Measurements from ENCODE around the gene PRKN. TPM values are rescaled to one million over a fixed set of nuclear protein-coding genes. Genes with fewer than 3 reads are reported as not detected.

PRKN gene
- total and polyA plus RNA-seq, 9 of the 15 experiments (the other 6 are each of a cell fraction or from before 2014, with no cell fraction given): 0.03 to 0.96 (median 0.15) TPM; not detected in 2

DNA sequence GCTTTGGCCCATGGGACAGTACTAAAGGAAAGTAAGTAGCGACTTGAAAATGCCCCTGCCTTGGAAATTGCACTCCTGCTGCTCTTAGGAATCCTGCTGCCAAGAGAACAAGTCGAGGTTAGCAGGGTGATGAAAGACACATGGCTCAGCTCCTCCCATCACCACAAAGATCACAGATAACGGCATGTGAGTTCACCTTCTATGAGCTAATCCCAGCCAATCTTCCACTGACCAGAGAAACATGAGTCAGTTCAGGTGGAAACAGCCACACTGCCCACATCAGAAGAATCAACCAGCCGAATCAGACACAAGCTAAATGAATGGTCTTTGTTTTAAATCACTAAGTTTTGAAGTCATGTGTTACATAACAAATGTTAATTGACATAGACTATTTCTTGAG lies 106.3 kb downstream of the PRKN start:
- no peaks in the 10 kb centered on the region for H3K79me2 ChIP-seq (ENCODE audit: control insufficient read depth, insufficient read depth, low read length)
- no peaks in the 10 kb centered on the region for H3K36me3 ChIP-seq (ENCODE audit: control insufficient read depth, insufficient read depth, low read length)
- H3K27me3 ChIP-seq (ENCODE audit: control insufficient read depth in 2 of 2, insufficient read depth in 2 of 2, low read length in 2 of 2): no peaks in the 10 kb centered on the region
- no TSS peak for BruUV-seq (replicated peaks)
- H3K27ac ChIP-seq (ENCODE audit: extremely low read depth, low read depth, low read length): no peak overlapping the region
- 2% methylated on average over 4 of the region's 4 CpGs for WGBS (ENCODE audit: insufficient coverage, low coverage, missing lambda C conversion rate)
- no peak overlapping the region for H2AFZ ChIP-seq (ENCODE audit: low read depth, low read length)
- no peaks in the 10 kb centered on the region for H3K4me1 ChIP-seq (replicated peaks in 1 of 2; ENCODE audit: control insufficient read depth in 2 of 2, insufficient read depth in 2 of 2, low read length in 2 of 2)
- intact Hi-C loops (cut with micrococcal nuclease) (no loop called here), in situ Hi-C loops (cut with MboI) (no loop called here)
- no peak overlapping the region for H3K4me2 ChIP-seq (ENCODE audit: insufficient read depth, low read length)
- H3K4me3 ChIP-seq: no peak overlapping the region
- POLR2A ChIA-PET: no interaction called here
- ATAC-seq (no peak), FAIRE-seq (no peak), DNase-seq (ENCODE audit: extremely low read depth in 1 of 4, low spot score in 3 of 4) (no peak)
- no peak overlapping the region for H3K9ac ChIP-seq (ENCODE audit: insufficient read depth in 1 of 2, low read depth in 2 of 2, low read length in 2 of 2)
- TF ChIP-seq, protein P1, sequence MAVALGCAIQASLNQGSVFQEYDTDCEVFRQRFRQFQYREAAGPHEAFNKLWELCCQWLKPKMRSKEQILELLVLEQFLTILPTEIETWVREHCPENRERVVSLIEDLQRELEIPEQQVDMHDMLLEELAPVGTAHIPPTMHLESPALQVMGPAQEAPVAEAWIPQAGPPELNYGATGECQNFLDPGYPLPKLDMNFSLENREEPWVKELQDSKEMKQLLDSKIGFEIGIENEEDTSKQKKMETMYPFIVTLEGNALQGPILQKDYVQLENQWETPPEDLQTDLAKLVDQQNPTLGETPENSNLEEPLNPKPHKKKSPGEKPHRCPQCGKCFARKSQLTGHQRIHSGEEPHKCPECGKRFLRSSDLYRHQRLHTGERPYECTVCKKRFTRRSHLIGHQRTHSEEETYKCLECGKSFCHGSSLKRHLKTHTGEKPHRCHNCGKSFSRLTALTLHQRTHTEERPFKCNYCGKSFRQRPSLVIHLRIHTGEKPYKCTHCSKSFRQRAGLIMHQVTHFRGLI (CRISPR knock-in tag; IDR thresholded peaks at IDR 0.05): no peak
- TF ChIP-seq KAT7 (CRISPR knock-in tag; IDR thresholded peaks at IDR 0.05; ENCODE audit: borderline replicate concordance) (no peak), LCOR (CRISPR knock-in tag; IDR thresholded peaks at IDR 0.05) (no peak), RHOXF2B (CRISPR knock-in tag; conservative IDR thresholded peaks at IDR 0.05) (no peak), MEIS2 (IDR thresholded peaks at IDR 0.05; ENCODE audit: partially characterized antibody) (peak; percentile 28)
- CTCF ChIA-PET (ENCODE audit: low intra/inter-chr PET ratio): no interaction called here
- H3K9me1 ChIP-seq (ENCODE audit: control insufficient read depth, insufficient read depth, low read length): no peaks in the 10 kb centered on the region
- H4K20me1 ChIP-seq (replicated peaks; ENCODE audit: control insufficient read depth, insufficient read depth, low read length): no peaks in the 10 kb centered on the region
- H3K9me3 ChIP-seq (replicated peaks; ENCODE audit: control insufficient read depth, insufficient read depth, low read depth, low read length): no peaks in the 10 kb centered on the region

DNA sequence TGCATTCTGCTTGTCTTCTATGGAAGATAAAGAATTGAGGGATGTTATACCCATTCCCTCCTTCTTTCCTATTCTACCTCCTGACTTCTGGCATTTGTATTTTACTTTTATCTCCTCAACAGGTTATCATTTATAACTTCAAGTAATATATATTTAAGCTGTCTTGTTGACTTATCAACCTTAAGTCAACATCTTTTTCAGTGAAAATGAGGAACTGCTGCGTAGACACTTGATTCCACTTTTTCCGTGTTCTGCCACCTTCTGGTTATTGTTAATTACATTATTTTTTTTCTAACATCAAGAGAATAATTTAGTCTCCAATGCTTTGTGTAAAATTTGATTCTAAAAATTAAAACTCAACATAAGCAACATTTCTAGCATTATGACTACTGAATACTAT lies 107.5 kb downstream of the PRKN start:
- H3K4me3 ChIP-seq: no peak overlapping the region
- no peak overlapping the region for H3K9ac ChIP-seq (ENCODE audit: insufficient read depth in 1 of 2, low read depth in 2 of 2, low read length in 2 of 2)
- WGBS (ENCODE audit: insufficient coverage, low coverage, missing lambda C conversion rate): 0% methylated on average over 2 of the region's 2 CpGs
- H3K36me3 ChIP-seq (ENCODE audit: control insufficient read depth, insufficient read depth, low read length): no peaks in the 10 kb centered on the region
- H3K4me2 ChIP-seq (ENCODE audit: insufficient read depth, low read length): no peak overlapping the region
- H3K9me1 ChIP-seq (ENCODE audit: control insufficient read depth, insufficient read depth, low read length): no peaks in the 10 kb centered on the region
- no peaks in the 10 kb centered on the region for H4K20me1 ChIP-seq (replicated peaks; ENCODE audit: control insufficient read depth, insufficient read depth, low read length)
- intact Hi-C loops (cut with micrococcal nuclease) (no loop called here), in situ Hi-C loops (cut with MboI) (no loop called here)
- no TSS peak for BruUV-seq (replicated peaks)
- H3K27me3 ChIP-seq (ENCODE audit: control insufficient read depth in 2 of 2, insufficient read depth in 2 of 2, low read length in 2 of 2): no peaks in the 10 kb centered on the region
- H3K4me1 ChIP-seq (replicated peaks in 1 of 2; ENCODE audit: control insufficient read depth in 2 of 2, insufficient read depth in 2 of 2, low read length in 2 of 2): no peaks in the 10 kb centered on the region
- H3K27ac ChIP-seq (ENCODE audit: extremely low read depth, low read depth, low read length): no peak overlapping the region
- ChIA-PET CTCF (ENCODE audit: low intra/inter-chr PET ratio) (no interaction called here), POLR2A (no interaction called here)
- ATAC-seq (no peak), DNase-seq (ENCODE audit: extremely low read depth in 1 of 4, low spot score in 3 of 4) (no peak), FAIRE-seq (no peak)
- no peak overlapping the region for H2AFZ ChIP-seq (ENCODE audit: low read depth, low read length)
- no peaks in the 10 kb centered on the region for H3K79me2 ChIP-seq (ENCODE audit: control insufficient read depth, insufficient read depth, low read length)
- H3K9me3 ChIP-seq (replicated peaks; ENCODE audit: control insufficient read depth, insufficient read depth, low read depth, low read length): no peaks in the 10 kb centered on the region
- TF ChIP-seq SPI1 (IDR thresholded peaks at IDR 0.05; ENCODE audit: borderline replicate concordance, low read depth, low read length): peak; percentile 46; the same call in 1 of the 2 replicates
- TF ChIP-seq NFIX (CRISPR knock-in tag; IDR thresholded peaks at IDR 0.05; ENCODE audit: low read depth): no peak
- TF ChIP-seq ESRRA (IDR thresholded peaks at IDR 0.05; ENCODE audit: borderline replicate concordance, low read depth): no peak
- TF ChIP-seq ZNF785 (CRISPR knock-in tag; IDR thresholded peaks at IDR 0.05): no peak
- TF ChIP-seq ZNF12 (CRISPR knock-in tag; IDR thresholded peaks at IDR 0.05): no peak
- TF ChIP-seq, protein P2, sequence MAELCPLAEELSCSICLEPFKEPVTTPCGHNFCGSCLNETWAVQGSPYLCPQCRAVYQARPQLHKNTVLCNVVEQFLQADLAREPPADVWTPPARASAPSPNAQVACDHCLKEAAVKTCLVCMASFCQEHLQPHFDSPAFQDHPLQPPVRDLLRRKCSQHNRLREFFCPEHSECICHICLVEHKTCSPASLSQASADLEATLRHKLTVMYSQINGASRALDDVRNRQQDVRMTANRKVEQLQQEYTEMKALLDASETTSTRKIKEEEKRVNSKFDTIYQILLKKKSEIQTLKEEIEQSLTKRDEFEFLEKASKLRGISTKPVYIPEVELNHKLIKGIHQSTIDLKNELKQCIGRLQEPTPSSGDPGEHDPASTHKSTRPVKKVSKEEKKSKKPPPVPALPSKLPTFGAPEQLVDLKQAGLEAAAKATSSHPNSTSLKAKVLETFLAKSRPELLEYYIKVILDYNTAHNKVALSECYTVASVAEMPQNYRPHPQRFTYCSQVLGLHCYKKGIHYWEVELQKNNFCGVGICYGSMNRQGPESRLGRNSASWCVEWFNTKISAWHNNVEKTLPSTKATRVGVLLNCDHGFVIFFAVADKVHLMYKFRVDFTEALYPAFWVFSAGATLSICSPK (IDR thresholded peaks at IDR 0.05; ENCODE audit: borderline replicate concordance): no peak
